HepG2 (cell line): Measurements from ENCODE around the gene CLDN19. TPM values are rescaled to one million over a fixed set of nuclear protein-coding genes. Genes with fewer than 3 reads are reported as not detected.
A peak's percentile ranks its signal among the peaks of the same experiment; 100 is the strongest.

Source experiments
- CAMTA2 ChIP-seq: sonication (generic); formaldehyde crosslinking; IDR thresholded peaks from 2 replicates; pipeline ENCODE4 v1.4.0; 2020; ENCODE audit warnings: mild to moderate bottlenecking, missing genetic modification reagents, borderline replicate concordance
- CBFB ChIP-seq: sonication (generic); formaldehyde crosslinking; IDR thresholded peaks from 2 replicates; pipeline ENCODE4 v1.4.0; 2020; ENCODE audit warnings: missing genetic modification reagents
- CTCF ChIP-seq: sonication (generic); formaldehyde crosslinking; IDR thresholded peaks from 2 replicates; pipeline ENCODE4 v1.5.0; 2020; ENCODE audit warnings: mild to moderate bottlenecking, missing genetic modification reagents, moderate library complexity
- GABPB1 ChIP-seq: IDR thresholded peaks from 2 replicates; pipeline ENCODE4 v1.6.1; 2016; ENCODE audit warnings: mild to moderate bottlenecking, missing genetic modification reagents, moderate library complexity, missing compliant biosample characterization
- HDAC6 ChIP-seq: fragments of 200-600 bp; sonication (generic); IDR thresholded peaks from 2 replicates; pipeline ENCODE4 v1.7.0; 2017; ENCODE audit warnings: mild to moderate bottlenecking, antibody characterized with exemption, low read length, low read depth
- MAFF ChIP-seq: IDR thresholded peaks from 2 replicates; pipeline ENCODE4 v1.6.1; 2011; ENCODE audit warnings: low read depth, low read length, improper control_type of control experiment
- NR0B2 ChIP-seq: sonication (generic); formaldehyde crosslinking; IDR thresholded peaks from 2 replicates; pipeline ENCODE4 v1.4.0; 2020; ENCODE audit warnings: mild to moderate bottlenecking, missing genetic modification reagents
- POLR2AphosphoS5 ChIP-seq: IDR thresholded peaks from 2 replicates; pipeline ENCODE4 v1.6.1; 2012; ENCODE audit warnings: low read depth, low read length
- RAD21 ChIP-seq: fragments of 450-650 bp; formaldehyde crosslinking; IDR thresholded peaks from 2 replicates; pipeline ENCODE4 v1.5.0; 2020; ENCODE audit warnings: mild to moderate bottlenecking
- RFXANK ChIP-seq: IDR thresholded peaks from 2 replicates; pipeline ENCODE4 v1.6.1; 2016
- ZBTB38 ChIP-seq: sonication (generic); formaldehyde crosslinking; IDR thresholded peaks from 2 replicates; pipeline ENCODE4 v1.5.1; 2020; ENCODE audit warnings: mild to moderate bottlenecking, missing genetic modification reagents
- ZNF496 ChIP-seq: sonication (generic); formaldehyde crosslinking; IDR thresholded peaks from 2 replicates; pipeline ENCODE4 v1.8.1; 2023; ENCODE audit warnings: mild to moderate bottlenecking, moderate library complexity, missing genetic modification reagents; ENCODE audit not compliant: insufficient replicate concordance
- ZNF782 ChIP-seq: sonication (generic); formaldehyde crosslinking; IDR thresholded peaks from 2 replicates; pipeline ENCODE4 v1.4.0; 2020; ENCODE audit warnings: missing genetic modification reagents, mild to moderate bottlenecking, borderline replicate concordance
- ZNF891 ChIP-seq: sonication (generic); formaldehyde crosslinking; IDR thresholded peaks from 2 replicates; pipeline ENCODE4 v1.5.0; 2020; ENCODE audit warnings: mild to moderate bottlenecking, missing genetic modification reagents
- polyA plus RNA-seq, 8 experiments: library from polyadenylated mRNA; depleted of rRNA in 3 of 8; stranded (reverse) in 7 of 8; unstranded in 1 of 8; fragments of >200 nt; fragmentation: Illumina TruSeq in 4 of 8; extraction: Trizol in 4 of 8; gene quantifications; 2 replicates each; pipeline versions ENCODE4 v1.2.1 to v1.2.3, GENCODE V29; 2011 to 2016; ENCODE audit warnings: low read depth in 4 of 8, missing spikeins in 1 of 8, mixed read lengths in 1 of 8; ENCODE audit not compliant: insufficient read depth in 1 of 8
- total RNA-seq, 5 experiments: library from RNA; depleted of rRNA; stranded (reverse); fragments of >200 nt; fragmentation: Illumina TruSeq; extraction: Trizol; gene quantifications; 2 replicates each; pipeline ENCODE4 v1.2.3, GENCODE V29; 2016; ENCODE audit warnings: low read depth in 1 of 5
- TF ChIP-seq, protein P1 (sequence below): sonication (generic); formaldehyde crosslinking; IDR thresholded peaks from 2 replicates; pipeline ENCODE4 v1.4.0; 2020; ENCODE audit warnings: missing genetic modification reagents, mild to moderate bottlenecking, borderline replicate concordance
- TF ChIP-seq, protein P2 (sequence below): sonication (generic); formaldehyde crosslinking; IDR thresholded peaks from 2 replicates; pipeline ENCODE4 v1.4.0; 2020; ENCODE audit warnings: missing genetic modification reagents
- TF ChIP-seq, protein P3 (sequence below): sonication (generic); formaldehyde crosslinking; IDR thresholded peaks from 2 replicates; pipeline ENCODE4 v1.4.0; 2020; ENCODE audit warnings: missing genetic modification reagents

CLDN19 gene
- total and polyA plus RNA-seq, 2 of the 13 experiments (the other 11 are each of a cell fraction or from before 2014, with no cell fraction given), result 5.0 to 7.6 TPM

DNA sequence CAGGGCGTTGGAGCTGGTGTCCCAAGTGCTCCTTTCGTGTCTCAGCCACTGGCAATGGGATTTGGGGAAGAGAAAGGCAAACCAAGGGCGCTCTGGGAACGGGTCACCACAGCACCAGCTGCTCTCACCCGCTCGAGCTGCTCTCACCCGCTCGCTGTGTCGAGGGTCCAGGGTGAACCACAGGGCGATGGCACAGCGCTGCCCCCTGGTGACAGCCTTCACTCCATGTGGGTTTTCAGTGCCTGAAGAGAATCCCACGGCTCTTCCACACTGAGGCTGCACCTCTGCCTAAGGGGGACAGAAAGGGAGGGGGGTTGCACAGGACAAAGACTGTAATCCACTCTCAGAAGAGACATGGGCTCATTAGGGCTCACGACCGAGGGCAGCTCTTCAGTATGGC lies 7.1 kb upstream of the CLDN19 start (continued):
- TF ChIP-seq CTCF (peak; percentile 94), ZNF782 (CRISPR knock-in tag) (no peak), MAFF (no peak), ZNF891 (CRISPR knock-in tag) (0 out of 2 replicates have a peak, but pooled peaks have one; percentile 9), NR0B2 (CRISPR knock-in tag) (0 out of 2 replicates have a peak, but pooled peaks have one; percentile 37), RAD21 (CRISPR knock-in tag) (peak; percentile 82), ZBTB38 (CRISPR knock-in tag) (peak; percentile 98), CAMTA2 (CRISPR knock-in tag) (0 out of 2 replicates have a peak, but pooled peaks have one; percentile 22), RFXANK (CRISPR knock-in tag) (no peak), HDAC6 (no peak), CBFB (no peak), POLR2AphosphoS5 (peak; percentile 17; the same call in 1 of the 2 replicates), ZNF496 (no peak), GABPB1 (CRISPR knock-in tag) (0 out of 2 replicates have a peak, but pooled peaks have one; percentile 26)
- TF ChIP-seq, protein P1, sequence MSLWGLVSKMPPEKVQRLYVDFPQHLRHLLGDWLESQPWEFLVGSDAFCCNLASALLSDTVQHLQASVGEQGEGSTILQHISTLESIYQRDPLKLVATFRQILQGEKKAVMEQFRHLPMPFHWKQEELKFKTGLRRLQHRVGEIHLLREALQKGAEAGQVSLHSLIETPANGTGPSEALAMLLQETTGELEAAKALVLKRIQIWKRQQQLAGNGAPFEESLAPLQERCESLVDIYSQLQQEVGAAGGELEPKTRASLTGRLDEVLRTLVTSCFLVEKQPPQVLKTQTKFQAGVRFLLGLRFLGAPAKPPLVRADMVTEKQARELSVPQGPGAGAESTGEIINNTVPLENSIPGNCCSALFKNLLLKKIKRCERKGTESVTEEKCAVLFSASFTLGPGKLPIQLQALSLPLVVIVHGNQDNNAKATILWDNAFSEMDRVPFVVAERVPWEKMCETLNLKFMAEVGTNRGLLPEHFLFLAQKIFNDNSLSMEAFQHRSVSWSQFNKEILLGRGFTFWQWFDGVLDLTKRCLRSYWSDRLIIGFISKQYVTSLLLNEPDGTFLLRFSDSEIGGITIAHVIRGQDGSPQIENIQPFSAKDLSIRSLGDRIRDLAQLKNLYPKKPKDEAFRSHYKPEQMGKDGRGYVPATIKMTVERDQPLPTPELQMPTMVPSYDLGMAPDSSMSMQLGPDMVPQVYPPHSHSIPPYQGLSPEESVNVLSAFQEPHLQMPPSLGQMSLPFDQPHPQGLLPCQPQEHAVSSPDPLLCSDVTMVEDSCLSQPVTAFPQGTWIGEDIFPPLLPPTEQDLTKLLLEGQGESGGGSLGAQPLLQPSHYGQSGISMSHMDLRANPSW (CRISPR knock-in tag), result no peak
- TF ChIP-seq, protein P2, sequence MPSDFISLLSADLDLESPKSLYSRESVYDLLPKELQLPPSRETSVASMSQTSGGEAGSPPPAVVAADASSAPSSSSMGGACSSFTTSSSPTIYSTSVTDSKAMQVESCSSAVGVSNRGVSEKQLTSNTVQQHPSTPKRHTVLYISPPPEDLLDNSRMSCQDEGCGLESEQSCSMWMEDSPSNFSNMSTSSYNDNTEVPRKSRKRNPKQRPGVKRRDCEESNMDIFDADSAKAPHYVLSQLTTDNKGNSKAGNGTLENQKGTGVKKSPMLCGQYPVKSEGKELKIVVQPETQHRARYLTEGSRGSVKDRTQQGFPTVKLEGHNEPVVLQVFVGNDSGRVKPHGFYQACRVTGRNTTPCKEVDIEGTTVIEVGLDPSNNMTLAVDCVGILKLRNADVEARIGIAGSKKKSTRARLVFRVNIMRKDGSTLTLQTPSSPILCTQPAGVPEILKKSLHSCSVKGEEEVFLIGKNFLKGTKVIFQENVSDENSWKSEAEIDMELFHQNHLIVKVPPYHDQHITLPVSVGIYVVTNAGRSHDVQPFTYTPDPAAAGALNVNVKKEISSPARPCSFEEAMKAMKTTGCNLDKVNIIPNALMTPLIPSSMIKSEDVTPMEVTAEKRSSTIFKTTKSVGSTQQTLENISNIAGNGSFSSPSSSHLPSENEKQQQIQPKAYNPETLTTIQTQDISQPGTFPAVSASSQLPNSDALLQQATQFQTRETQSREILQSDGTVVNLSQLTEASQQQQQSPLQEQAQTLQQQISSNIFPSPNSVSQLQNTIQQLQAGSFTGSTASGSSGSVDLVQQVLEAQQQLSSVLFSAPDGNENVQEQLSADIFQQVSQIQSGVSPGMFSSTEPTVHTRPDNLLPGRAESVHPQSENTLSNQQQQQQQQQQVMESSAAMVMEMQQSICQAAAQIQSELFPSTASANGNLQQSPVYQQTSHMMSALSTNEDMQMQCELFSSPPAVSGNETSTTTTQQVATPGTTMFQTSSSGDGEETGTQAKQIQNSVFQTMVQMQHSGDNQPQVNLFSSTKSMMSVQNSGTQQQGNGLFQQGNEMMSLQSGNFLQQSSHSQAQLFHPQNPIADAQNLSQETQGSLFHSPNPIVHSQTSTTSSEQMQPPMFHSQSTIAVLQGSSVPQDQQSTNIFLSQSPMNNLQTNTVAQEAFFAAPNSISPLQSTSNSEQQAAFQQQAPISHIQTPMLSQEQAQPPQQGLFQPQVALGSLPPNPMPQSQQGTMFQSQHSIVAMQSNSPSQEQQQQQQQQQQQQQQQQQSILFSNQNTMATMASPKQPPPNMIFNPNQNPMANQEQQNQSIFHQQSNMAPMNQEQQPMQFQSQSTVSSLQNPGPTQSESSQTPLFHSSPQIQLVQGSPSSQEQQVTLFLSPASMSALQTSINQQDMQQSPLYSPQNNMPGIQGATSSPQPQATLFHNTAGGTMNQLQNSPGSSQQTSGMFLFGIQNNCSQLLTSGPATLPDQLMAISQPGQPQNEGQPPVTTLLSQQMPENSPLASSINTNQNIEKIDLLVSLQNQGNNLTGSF (CRISPR knock-in tag), result no peak
- TF ChIP-seq, protein P3, sequence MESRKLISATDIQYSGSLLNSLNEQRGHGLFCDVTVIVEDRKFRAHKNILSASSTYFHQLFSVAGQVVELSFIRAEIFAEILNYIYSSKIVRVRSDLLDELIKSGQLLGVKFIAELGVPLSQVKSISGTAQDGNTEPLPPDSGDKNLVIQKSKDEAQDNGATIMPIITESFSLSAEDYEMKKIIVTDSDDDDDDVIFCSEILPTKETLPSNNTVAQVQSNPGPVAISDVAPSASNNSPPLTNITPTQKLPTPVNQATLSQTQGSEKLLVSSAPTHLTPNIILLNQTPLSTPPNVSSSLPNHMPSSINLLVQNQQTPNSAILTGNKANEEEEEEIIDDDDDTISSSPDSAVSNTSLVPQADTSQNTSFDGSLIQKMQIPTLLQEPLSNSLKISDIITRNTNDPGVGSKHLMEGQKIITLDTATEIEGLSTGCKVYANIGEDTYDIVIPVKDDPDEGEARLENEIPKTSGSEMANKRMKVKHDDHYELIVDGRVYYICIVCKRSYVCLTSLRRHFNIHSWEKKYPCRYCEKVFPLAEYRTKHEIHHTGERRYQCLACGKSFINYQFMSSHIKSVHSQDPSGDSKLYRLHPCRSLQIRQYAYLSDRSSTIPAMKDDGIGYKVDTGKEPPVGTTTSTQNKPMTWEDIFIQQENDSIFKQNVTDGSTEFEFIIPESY (CRISPR knock-in tag), result peak; percentile 70
